C1 segment of cervical spinal cord (tissue), 14 donors: Measurements from ENCODE around the gene PGLYRP2.

Source experiments
- DNase-seq, 14 donors: peaks; one replicate each; lab custom pipeline; 2025; lab: John Stamatoyannopoulos, UW

The PGLYRP2 gene

GRCh38 chr19:15424692-15425272, 54.5 kb downstream of the PGLYRP2 start:
- DNase-seq, result no peak

GRCh38 chr19:15424121-15424520, 55.2 kb downstream of the PGLYRP2 start:
- DNase-seq, result no peak

DNA sequence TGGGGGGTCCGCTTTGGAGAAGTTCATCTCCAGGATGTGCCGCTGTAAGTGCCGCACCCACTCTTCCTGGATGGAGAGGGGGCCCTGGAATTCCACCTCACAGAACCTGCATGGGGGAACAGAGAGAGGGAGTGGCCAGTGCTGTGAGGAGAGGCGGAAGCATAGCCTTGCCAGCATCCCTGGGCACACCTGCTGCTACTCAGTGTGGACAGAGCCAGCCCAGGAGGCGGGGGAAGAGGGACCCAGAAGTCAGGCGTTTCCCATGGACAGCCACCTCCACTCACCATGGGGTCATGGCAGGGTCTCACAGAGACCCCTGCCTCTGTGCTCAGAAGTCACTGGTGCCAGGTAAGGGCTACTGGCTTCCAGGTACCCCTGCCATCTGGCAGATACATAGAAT, 56.2 kb downstream of the PGLYRP2 start:
- DNase-seq, result no peak

GRCh38 chr19:15422296-15423075, 56.8 kb downstream of the PGLYRP2 start:
- DNase-seq, result no peak

DNA sequence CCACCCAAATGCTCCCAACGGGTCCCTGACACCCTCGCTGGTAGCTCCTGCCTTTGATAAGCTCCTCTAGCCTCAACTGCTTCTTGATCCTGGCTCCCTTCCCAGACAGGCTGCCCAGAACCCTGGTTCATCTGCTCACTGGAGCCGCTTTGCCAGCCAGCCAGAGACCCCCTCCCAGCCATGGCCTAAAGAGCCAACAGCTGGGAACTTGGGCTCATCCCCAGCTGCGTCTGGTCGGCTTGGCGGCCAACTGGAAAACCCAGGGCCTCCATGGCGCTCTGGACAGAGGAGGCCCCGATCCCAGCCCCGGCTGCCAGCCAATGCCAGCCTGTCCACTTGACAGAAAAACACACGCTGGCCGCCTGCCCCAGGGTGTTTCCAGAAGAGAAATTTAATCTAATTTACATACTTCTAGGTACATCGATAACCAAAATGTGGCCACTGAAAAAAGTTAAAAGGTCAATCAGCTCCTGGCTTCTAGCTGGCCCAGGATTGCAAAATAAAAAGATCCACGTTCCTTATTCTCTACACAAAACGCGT, 57.5 kb downstream of the PGLYRP2 start:
- peak in 13 of 14 donors; percentile 13 to 85 (median 64) for DNase-seq

- no peak for DNase-seq
These were observed 58.1 kb downstream of the PGLYRP2 start for GRCh38 chr19:15421136-15421695.

- DNase-seq, result no peak
These were observed 59.8 kb downstream of the PGLYRP2 start for GRCh38 chr19:15419413-15420025.
